Heart right ventricle (tissue), 16 donors: ENCODE data around the gene INSM1. TPM values are rescaled to one million over a fixed set of nuclear protein-coding genes. Genes with fewer than 3 reads are reported as not detected.

ENCODE experiments used
- ATAC-seq, 8 donors: fragments of 200-7000 bp; cut with Tn5 transposase; one replicate each; pipeline ENCODE4 v1.9.1; 2020; ENCODE audit warnings: mild to moderate bottlenecking in 8 of 8, moderate library complexity in 8 of 8, moderate number of reproducible peaks in 1 of 8
- DNase-seq, 2 donors: peaks; one replicate each; pipeline ENCODE4 v3.0.0-alpha.2; 2020
- H3K27ac ChIP-seq, 10 donors: fragments of 200-600 bp; sonication (generic) in 2 of 10; one replicate each; pipeline versions ENCODE4 v1.5.0 to v1.8.0; 2020 to 2022; ENCODE audit warnings: mild to moderate bottlenecking in 3 of 10
- H3K27me3 ChIP-seq, 7 donors: fragments of 200-600 bp; one replicate each; pipeline ENCODE4 v1.8.0; 2021 to 2022; ENCODE audit warnings: mild to moderate bottlenecking in 2 of 7
- H3K36me3 ChIP-seq, 9 donors: fragments of 200-600 bp; sonication (generic) in 1 of 9; one replicate each; pipeline versions ENCODE4 v1.5.0 to v1.8.0; 2020 to 2022; ENCODE audit warnings: mild to moderate bottlenecking in 2 of 9
- H3K4me1 ChIP-seq, 9 donors: fragments of 200-600 bp; sonication (generic) in 1 of 9; one replicate each; pipeline versions ENCODE4 v1.5.0 to v1.8.0; 2020 to 2022; ENCODE audit warnings: mild to moderate bottlenecking in 4 of 9
- H3K4me3 ChIP-seq, 10 donors: fragments of 200-600 bp; sonication (generic) in 2 of 10; one replicate each; pipeline versions ENCODE4 v1.5.0 to v1.8.0; 2020 to 2022; ENCODE audit warnings: mild to moderate bottlenecking in 7 of 10, moderate library complexity in 2 of 10
- H3K9me3 ChIP-seq, 11 donors: fragments of 200-600 bp in 10 of 11; sonication (generic) in 2 of 11; one replicate each; pipeline versions ENCODE4 v1.5.0 to v1.8.0; 2013 to 2022; ENCODE audit warnings: mild to moderate bottlenecking in 2 of 11, control low read depth in 1 of 11, moderate library complexity in 1 of 11
- WGBS, 2 donors: extraction: QIAGEN DNeasy Blood & Tissue Kit; methylation state at CpG; one replicate each; pipeline ENCODE4 v1.1.7; 2013; ENCODE audit warnings: inconsistent platforms in 1 of 2; 5-methylcytosine and 5-hydroxymethylcytosine counted together
- intact Hi-C, 10 donors: fragments of 100-400 bp; cut with DNase I; formaldehyde crosslinking; loops; one replicate each; pipeline versions ENCODE4 v1.11.1 to v1.14.2; 2022
- polyA plus RNA-seq, 2 donors: library from polyadenylated mRNA; stranded (reverse); fragments of 200-250 nt; gene quantifications; one replicate each; pipeline ENCODE4 v1.2.3, GENCODE V29; 2013
- total RNA-seq, 10 donors: library from RNA; stranded (reverse); fragmentation: NEBNext Ultra II Directional in 3 of 10; extraction: Animal tissue kit (Norgen Biotek cat#: 25700) in 3 of 10; gene quantifications; one replicate each; pipeline versions ENCODE4 v1.2.1 to v1.2.4, GENCODE V29; 2021 to 2023
- TF ChIP-seq, protein P1 (sequence below), 9 donors: fragments of 200-600 bp; sonication (generic) in 2 of 9; IDR thresholded peaks; one replicate each; pipeline versions ENCODE4 v1.5.0 to v1.8.0; 2021 to 2022; ENCODE audit warnings: antibody characterized with exemption in 9 of 9, mild to moderate bottlenecking in 5 of 9, moderate library complexity in 1 of 9
- donor health status: Arrhythmogenic right ventricular cardiomyopathy.
- donor health status: ischemic (EF 13 %, LVEDD 7.1; RV severe dilation, severe dysfunction).
- donor health status: healthy with polysubstance abuse.
- donor health status: DM: no; HTN: yes; CAD: no.
- donor health status: DM: no; HTN: no; CAD: no.
- donor health status: ischemic (EF 25% LVEDD 6.9; RV normal size, moderate dysfunction).
- donor health status: ischemic (EF 25% LVEDD 5.7; RV mildly dilated, moderate dysfunction).
- donor health status: healthy.
- donor health status: DM: yes; HTN: yes; CAD: no.
- donor health status: Ischemic cardiomyopathy.
- donor health status: ischemic (EF 35%, LVEDD 5.7; RV mildly dilated, moderate dysfunction).
- donor health status: nonischemic (EF 11% LVEDD 7.7; RV severe dilation, severe dysfunction).
- donor health status: DM: yes; HTN: yes; CAD: no.
- donor health status: PGD.
- donor health status: ischemic (EF 29% LVEDD 5.4; RV normal size, mild dysfunction).
- donor health status: nonischemic (EF 23%, LVEDD 6.1; RV moderate dilation, normal function).

The INSM1 gene
- total and polyA plus RNA-seq, 12 donors: 0.01 to 0.09 (median 0.07) TPM; not detected in 9

DNA sequence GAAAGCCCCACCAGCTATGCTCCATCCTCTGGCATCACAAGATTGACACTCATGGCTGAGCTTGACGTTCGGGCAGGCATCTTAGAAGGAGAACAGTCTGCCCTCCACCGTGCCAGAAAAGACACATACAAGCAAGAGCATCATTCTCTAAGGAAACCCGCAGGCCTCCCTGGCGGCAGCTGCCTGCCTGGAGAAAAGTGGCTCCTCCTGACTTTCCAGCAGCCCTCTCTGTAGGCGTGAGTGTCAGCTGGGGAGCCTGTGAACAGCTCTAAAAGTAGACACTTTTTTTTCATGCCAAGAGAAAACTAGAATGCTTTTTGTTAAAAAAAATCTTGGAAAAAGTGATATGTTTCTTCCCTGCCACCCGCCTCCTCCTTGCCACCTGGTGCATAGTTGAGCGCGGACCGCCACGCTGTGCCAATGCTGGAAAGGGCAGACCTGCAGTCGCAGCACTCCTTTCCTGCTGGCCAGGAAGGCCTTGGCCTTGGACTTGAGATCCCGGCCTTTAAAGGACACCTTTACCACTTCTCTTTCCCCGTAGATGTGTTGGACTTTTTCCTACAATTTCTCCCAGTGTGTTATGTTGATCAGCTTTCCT lies 29.7 kb upstream of the INSM1 start:
- no peak overlapping the region for H3K4me3 ChIP-seq
- intact Hi-C loops: no loop called here
- no peak overlapping the region for H3K27ac ChIP-seq
- 88 to 90% methylated on average over 14 of the region's 14 CpGs for WGBS, 2 donors
- peaks cover 0 to 8% (median 0%) of the 10 kb centered on the region in 7 donors for H3K27me3 ChIP-seq
- peaks cover 0 to 6% (median 0%) of the 10 kb centered on the region in 9 donors for H3K4me1 ChIP-seq
- ATAC-seq (no peak), DNase-seq (no peak)
- TF ChIP-seq, protein P1, sequence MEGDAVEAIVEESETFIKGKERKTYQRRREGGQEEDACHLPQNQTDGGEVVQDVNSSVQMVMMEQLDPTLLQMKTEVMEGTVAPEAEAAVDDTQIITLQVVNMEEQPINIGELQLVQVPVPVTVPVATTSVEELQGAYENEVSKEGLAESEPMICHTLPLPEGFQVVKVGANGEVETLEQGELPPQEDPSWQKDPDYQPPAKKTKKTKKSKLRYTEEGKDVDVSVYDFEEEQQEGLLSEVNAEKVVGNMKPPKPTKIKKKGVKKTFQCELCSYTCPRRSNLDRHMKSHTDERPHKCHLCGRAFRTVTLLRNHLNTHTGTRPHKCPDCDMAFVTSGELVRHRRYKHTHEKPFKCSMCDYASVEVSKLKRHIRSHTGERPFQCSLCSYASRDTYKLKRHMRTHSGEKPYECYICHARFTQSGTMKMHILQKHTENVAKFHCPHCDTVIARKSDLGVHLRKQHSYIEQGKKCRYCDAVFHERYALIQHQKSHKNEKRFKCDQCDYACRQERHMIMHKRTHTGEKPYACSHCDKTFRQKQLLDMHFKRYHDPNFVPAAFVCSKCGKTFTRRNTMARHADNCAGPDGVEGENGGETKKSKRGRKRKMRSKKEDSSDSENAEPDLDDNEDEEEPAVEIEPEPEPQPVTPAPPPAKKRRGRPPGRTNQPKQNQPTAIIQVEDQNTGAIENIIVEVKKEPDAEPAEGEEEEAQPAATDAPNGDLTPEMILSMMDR (IDR thresholded peaks at IDR 0.05): no peak
- peaks cover 0 to 4% (median 0%) of the 10 kb centered on the region in 11 donors for H3K9me3 ChIP-seq
- no peaks in the 10 kb centered on the region for H3K36me3 ChIP-seq

DNA sequence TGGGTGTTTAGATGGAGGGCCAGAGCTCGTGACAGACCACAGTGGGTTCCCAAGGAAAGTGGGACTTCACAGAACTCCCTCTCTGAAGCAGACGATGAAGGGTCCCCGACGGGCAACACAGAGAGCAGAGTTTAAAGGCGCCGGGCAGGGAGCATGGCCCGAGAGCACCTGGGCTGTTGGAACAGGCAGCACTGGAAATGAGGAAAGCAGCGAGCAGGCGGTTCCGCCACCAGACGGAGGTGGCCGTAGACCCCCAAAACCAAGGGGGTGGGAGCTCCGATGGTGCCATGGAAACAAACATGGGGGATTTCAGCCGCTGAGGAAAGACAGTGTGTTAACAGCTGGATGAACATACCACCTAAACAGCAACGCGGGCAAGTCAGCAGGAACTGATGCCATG lies 27.5 kb upstream of the INSM1 start:
- 90 to 91% methylated on average over 16 of the region's 16 CpGs for WGBS, 2 donors
- H3K27ac ChIP-seq: no peak overlapping the region
- no peaks in the 10 kb centered on the region for H3K4me1 ChIP-seq
- TF ChIP-seq, protein P1 (IDR thresholded peaks at IDR 0.05): no peak
- H3K27me3 ChIP-seq: peaks cover 0 to 6% (median 0%) of the 10 kb centered on the region in 7 donors
- intact Hi-C loops: no loop called here
- H3K4me3 ChIP-seq: no peak overlapping the region
- H3K36me3 ChIP-seq: no peaks in the 10 kb centered on the region
- ATAC-seq (no peak), DNase-seq (no peak)
- H3K9me3 ChIP-seq: peaks cover 0 to 2% (median 0%) of the 10 kb centered on the region in 11 donors

DNA sequence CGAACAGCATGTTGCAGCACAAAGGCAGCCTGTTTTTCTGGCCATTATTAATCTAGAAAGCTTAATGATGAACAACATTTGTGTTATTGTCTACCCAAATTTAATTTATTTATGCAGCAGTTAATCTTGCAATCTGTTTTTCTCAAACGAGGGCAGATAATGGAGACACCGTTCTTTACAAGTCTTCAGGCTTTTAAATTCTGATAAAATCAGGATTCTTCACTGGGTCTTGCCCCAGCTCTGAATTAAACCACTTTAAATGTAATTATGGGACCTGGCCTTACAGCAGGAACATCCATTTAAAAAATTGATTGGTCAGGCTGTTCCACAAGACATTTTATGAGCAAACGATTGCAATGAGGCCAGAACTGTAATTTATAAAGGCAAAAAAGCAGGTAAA lies 26.5 kb upstream of the INSM1 start:
- Histone ChIP-seq H3K27me3 (peaks cover 0 to 5% (median 0%) of the 10 kb centered on the region in 7 donors), H3K36me3 (no peaks in the 10 kb centered on the region), H3K4me1 (no peaks in the 10 kb centered on the region), H3K9me3 (no peaks in the 10 kb centered on the region), H3K4me3 (no peak overlapping the region), H3K27ac (no peak overlapping the region)
- DNase-seq (no peak), ATAC-seq (no peak)
- intact Hi-C loops: no loop called here
- TF ChIP-seq, protein P1 (IDR thresholded peaks at IDR 0.05): no peak
- WGBS, 2 donors: 63 to 71% methylated on average over 4 of the region's 4 CpGs

DNA sequence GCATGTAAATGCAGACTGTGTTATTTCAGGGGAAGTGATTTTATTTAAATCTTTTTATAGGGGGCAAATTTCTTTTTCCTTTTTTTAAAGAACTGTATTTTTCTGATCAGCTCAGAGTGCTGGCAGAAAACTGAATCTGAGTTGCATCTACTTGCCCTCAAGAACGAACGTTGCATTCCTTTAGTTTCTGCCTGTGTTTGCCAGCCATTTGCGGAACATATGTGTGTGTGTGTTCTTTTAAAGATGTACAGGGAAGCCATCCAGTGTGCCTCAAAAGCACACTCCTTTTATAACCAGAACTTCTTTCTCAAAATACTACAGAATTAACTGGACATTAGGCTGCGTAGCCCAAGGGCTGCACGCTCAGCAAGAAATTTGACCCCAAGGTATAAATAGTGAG lies 25.8 kb upstream of the INSM1 start:
- H3K9me3 ChIP-seq: peaks cover 0 to 4% (median 0%) of the 10 kb centered on the region in 11 donors
- H3K36me3 ChIP-seq: no peaks in the 10 kb centered on the region
- H3K27me3 ChIP-seq: peaks cover 0 to 5% (median 0%) of the 10 kb centered on the region in 7 donors
- intact Hi-C loops: no loop called here
- WGBS, 2 donors: 85% methylated on average over 5 of the region's 5 CpGs
- no peak overlapping the region for H3K27ac ChIP-seq
- no peak for ATAC-seq
- TF ChIP-seq, protein P1 (IDR thresholded peaks at IDR 0.05): no peak
- no peaks in the 10 kb centered on the region for H3K4me1 ChIP-seq
- DNase-seq: no peak
- no peak overlapping the region for H3K4me3 ChIP-seq
